ENCODE data around the gene ARL6IP5.

ARL6IP5 gene

DNA sequence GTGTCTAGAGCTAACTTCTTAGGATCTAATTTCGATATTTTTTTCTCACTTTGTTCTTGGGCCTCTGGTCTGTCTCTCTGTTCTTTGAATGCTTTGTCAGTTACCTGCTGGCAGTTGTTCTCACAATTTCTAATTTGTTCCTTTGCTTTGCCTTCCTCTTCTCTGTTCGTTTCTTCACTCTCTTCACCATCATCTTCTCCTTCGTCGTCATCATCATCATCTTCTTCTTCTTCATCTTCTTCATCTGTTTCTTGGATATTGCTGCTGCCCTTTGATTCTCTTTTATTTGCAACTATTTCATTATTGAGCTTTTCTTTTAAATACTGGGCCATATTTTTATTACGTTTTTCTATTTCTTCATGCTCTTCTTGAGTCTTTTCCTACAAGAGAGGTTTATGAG is 34.9 kb downstream of the ARL6IP5 start:
- no peak for DNase-seq

GRCh38 chr3:69120879-69121464 is 36.2 kb downstream of the ARL6IP5 start:
- DNase-seq, result peak; percentile 51

DNA sequence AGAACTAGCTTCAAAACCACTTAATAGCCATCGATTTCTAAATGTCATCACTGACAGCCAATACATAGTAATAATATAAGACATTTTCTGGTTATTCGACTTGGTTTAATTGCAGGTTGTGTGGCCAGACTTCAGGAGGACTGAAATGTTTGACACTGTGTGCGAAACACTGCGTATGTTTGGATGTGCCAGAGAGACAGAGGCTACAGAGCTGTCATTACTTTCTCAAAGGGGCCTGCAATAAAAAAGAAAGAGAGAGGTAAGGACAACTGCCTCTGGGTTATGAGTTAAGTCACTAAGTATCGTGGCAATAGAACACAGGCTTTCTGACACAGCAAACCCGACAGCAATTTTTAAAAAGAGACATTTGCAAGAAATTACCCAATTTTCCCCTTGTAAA is 36.8 kb downstream of the ARL6IP5 start:
- DNase-seq, result no peak

DNA sequence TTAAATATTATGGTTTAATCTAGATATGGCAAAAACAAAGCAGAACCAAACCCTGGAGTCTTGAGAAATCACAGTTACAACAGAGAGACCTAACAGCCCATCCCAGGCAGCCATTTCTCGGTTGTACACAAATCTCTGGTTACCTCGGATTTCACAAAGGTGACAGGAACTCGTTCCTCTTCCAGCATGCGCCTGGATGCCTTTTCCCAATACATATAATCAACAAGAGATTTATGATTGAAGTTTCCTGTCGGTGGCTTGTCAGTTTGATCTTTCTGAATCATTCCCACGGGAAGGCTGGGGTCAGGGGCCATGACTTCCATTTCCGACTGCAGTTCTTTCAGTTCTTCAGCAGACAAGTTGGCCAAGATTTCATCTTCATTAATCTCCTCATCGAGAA is 37.2 kb downstream of the ARL6IP5 start:
- no peak for DNase-seq

- no peak for DNase-seq
Observed at GRCh38 chr3:69122403-69122802, 37.7 kb downstream of the ARL6IP5 start, which contains the start of gene LMOD3. Gene LMOD3, minus strand, starts transcription at chr3:69122595. Its CDS starts 209 bp downstream, at chr3:69122386.

GRCh38 chr3:69126216-69126615 is 41.5 kb downstream of the ARL6IP5 start:
- DNase-seq, result no peak

GRCh38 chr3:69126999-69127398 is 42.3 kb downstream of the ARL6IP5 start:
- DNase-seq, result no peak

DNA sequence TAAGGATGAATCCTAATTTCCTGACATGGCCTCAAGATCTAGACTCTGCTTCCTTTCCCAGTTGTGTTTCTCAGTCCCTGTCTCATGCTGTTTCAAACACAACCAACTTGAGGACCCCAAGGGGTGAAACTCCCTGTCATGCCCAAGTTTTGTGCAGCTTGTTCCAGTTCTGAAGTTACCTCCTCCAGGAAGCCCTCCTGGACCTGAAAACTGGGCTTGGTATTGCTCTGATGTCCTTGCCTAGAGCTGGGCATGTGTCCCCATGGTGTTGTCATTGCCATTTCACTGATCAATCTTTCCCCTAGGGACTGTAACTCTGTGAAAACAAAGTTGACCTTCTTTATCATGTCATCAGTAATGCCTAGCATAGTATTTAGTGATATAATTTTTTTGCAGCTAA is 43.8 kb downstream of the ARL6IP5 start:
- no peak for DNase-seq

DNA sequence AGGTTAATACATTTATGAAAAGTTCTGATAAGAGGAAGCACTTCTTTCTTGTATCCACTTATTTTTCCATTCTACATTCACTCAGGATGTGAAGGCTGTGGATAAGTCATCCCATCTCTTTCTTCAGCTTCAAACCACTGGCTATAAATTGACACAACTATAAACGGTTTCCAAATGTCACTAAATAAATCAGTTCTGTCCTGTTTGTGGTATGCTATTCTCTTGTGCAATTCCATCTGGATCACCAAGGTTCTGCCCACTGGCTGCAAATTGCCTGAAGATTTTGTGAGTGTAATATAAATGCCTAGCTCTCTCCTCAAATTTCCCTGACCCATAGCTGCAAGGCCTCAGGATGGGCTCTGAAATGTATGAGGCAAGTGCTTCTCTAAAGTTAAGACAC is 44.8 kb downstream of the ARL6IP5 start:
- DNase-seq, result no peak

DNA sequence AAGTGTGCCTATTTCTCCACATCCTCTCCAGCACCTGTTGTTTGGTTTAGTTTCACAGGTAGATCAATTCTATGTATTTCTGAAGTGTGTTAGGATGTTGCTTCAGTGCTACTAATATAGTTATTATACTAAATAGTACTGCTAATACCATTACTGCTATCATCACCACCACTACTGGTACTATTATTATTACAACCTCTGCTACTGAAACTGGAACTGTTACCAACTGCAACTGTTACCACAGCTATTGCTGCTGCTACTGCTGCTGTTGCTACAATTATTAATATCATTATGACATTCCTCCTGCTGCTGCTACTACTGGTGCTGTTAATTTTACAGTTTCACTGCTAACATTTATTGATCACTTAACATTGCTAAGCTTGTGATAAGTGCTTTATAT is 46.0 kb downstream of the ARL6IP5 start:
- no peak for DNase-seq

- DNase-seq, result no peak
Observed at GRCh38 chr3:69137005-69137404, 52.3 kb downstream of the ARL6IP5 start.

GRCh38 chr3:69137412-69137811 is 52.7 kb downstream of the ARL6IP5 start:
- DNase-seq, result no peak

DNA sequence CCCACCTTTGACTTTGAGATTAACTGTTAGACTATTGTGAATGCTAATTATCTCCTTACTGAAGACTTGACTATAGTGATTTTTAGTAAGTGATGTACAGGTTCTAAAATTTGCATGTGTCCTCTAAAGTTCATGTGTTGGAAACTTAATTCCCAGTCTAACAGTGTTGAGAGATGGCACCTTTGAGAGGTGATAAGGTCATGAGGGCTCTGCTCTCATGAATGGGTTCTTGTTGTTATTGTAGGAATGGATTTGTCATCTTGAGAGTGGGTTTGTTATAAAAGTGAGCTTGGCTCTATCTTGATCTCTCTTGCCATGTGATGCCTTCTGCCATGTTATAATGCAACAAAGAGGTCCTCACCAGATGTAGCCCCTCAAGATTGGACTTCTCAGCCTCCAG is 56.6 kb downstream of the ARL6IP5 start:
- no peak for DNase-seq

- DNase-seq, result no peak
Observed at GRCh38 chr3:69142090-69142489, 57.4 kb downstream of the ARL6IP5 start.

DNA sequence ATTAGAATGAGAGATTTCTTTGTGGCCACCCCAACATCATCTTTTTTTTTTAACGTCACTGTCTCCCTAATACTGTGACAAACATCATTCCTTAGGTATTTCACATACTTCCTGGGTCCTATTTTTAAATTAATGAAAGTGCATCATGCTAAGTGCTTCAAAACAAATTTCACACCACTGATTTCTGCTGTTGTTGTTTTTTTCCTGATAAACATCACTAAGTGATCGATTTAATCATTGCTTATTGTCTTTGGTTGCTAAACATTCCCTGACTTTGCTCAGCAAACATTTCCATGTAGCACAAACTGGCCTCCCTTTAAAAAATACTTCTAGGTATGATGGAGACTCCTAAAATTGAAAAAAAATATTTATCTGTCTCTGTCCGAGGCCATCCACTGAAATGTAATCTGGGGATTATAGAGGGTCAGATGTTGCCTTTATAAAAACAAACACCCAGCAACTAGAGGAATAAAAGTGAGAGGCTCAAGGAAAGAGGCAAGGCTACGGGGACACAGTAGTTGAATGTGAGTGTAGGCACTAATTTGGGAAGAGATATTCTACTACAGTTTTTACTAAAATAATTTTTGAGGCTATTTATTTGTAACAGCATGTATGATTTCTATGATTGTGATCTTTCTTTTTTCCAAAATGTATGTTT is 58.2 kb downstream of the ARL6IP5 start:
- no peak for DNase-seq

- DNase-seq, result peak; percentile 9
Observed at GRCh38 chr3:69143612-69144011, 58.9 kb downstream of the ARL6IP5 start.

DNA sequence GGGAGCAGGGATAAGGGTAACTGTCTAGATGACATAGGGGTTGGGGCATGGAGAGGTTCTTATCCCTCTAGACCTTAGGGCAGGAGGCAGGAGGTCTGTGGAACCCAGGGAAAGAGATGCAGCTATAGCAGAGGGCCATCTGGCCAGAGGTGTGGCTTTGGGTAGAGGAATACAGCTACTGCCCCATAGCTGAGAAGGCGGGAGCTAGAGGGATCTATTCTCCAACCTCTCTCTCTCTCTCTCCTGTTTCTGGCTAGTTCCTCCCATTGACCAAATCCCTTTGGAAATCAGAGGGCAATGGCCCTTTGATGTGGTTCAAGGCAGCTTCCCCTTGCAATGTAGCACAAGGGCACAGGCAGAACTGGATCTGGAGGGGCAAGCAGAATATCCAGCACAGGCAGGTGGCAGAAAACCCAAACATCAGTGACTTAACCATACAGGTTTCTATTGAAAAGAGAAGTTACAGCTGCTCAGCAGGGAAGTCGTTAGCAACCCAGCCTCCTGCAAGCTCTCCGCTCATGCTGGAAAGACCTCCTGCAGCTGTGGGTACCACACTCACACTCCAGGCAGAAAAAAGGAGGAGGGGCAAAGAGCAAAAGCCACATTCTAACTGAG is 60.0 kb downstream of the ARL6IP5 start:
- DNase-seq, result no peak

- DNase-seq, result no peak
Observed at GRCh38 chr3:69145688-69146087, 61.0 kb downstream of the ARL6IP5 start.

DNA sequence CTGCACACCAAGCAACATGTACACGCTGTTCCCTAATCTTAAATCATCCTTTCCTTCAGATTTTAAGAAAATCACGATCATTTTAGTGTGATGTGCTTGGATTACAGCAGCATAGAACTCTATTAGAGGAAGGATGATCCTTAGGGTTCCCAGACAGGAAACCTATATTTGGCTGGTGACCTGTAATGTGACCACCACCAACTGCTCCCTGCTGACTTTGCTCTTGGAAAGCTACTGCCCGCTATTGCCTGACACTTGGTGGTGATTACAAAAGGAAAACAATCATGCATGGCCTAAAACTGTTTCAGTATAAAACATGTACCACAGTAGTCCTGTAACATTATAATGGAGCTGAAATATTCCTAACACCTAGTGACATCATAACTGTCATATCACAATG is 64.8 kb downstream of the ARL6IP5 start:
- DNase-seq, result no peak
